ENCODE measurements around the gene TIAM1. TPM values are rescaled to one million over a fixed set of nuclear protein-coding genes. Genes with fewer than 3 reads are reported as not detected.

Gene TIAM1
- total and polyA plus RNA-seq, 2 of the 8 experiments (the other 6 are each of a cell fraction or from before 2014, with no cell fraction given): 10.1 to 30.7 TPM

- TF ChIP-seq RXRA (IDR thresholded peaks at IDR 0.05; ENCODE audit: insufficient read depth, low read depth, low read length) (no peak), HDAC6 (IDR thresholded peaks at IDR 0.05; ENCODE audit: low read depth, low read length) (no peak), TBP (IDR thresholded peaks at IDR 0.05; ENCODE audit: low read depth, low read length) (no peak), EZH2 (IDR thresholded peaks at IDR 0.05; ENCODE audit: low read depth, low read length, severe bottlenecking) (no peak)
These were observed 27.0 kb upstream of the TIAM1 start (continued) for GRCh38 chr21:31370893-31371544.
